BE2C (cell line): Measurements from ENCODE around the gene MASTL.

Experiments used
- DNase-seq: peaks from one replicate; pipeline ENCODE4 v3.0.0-alpha.2; 2020
- H3K27me3 ChIP-seq: fragments of 250-450 bp; sonication (Bioruptor Pico); 2 replicates; pipeline ENCODE4 v1.5.1; 2020; ENCODE audit warnings: mild to moderate bottlenecking
- H3K36me3 ChIP-seq: fragments of 250-450 bp; sonication (Bioruptor Pico); 2 replicates; pipeline ENCODE4 v1.5.1; 2020; ENCODE audit warnings: mild to moderate bottlenecking
- H3K4me1 ChIP-seq: fragments of 250-450 bp; sonication (Bioruptor Pico); 2 replicates; pipeline ENCODE4 v1.5.1; 2020
- H3K4me3 ChIP-seq: 2 replicates; pipeline ENCODE4 v1.5.1; 2011; ENCODE audit warnings: low read depth, low read length
- H3K9me3 ChIP-seq: fragments of 250-450 bp; sonication (Bioruptor Pico); 2 replicates; pipeline ENCODE4 v1.5.1; 2020
- TF ChIP-seq, protein P1 (sequence below): IDR thresholded peaks from 2 replicates; pipeline ENCODE4 v1.5.1; 2012; ENCODE audit warnings: mild to moderate bottlenecking, low read depth, low read length

The MASTL gene

DNA sequence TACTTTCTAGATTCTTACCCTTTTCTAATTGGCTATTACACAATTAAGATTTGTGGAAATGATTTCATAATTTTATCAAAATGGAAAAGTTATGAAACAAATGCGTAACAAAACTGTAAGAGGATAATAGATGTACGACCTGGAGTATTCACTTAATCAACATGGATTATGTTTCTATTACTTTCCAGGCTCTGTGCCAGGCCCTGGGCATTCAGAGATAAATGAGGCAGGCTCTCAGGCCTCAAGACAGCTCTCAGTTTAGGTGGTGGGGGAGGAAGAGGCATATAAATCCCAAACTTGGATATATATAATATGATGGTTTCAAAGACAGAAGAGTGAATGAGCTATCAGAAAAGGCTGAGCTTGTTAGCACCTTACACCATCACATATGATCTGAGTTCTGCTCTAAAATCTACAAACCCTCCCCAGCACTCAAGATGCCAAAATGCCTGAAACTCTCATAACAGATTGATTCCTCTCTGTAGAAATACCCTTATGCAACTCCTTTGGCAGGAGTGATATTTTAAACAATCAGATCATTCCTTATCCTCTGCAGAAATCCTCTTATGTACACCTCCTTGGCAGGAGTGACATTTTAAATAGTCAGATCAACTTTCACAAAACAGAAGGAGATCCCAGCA, 42.9 kb downstream of the MASTL start:
- peaks cover 1% of the 10 kb centered on the region for H3K36me3 ChIP-seq
- no peaks in the 10 kb centered on the region for H3K27me3 ChIP-seq
- DNase-seq = peak; percentile 23
- H3K4me1 ChIP-seq = no peaks in the 10 kb centered on the region; the same call in 1 of the 2 replicates
- no peaks in the 10 kb centered on the region for H3K9me3 ChIP-seq
- H3K4me3 ChIP-seq = no peak overlapping the region
- TF ChIP-seq, protein P1, sequence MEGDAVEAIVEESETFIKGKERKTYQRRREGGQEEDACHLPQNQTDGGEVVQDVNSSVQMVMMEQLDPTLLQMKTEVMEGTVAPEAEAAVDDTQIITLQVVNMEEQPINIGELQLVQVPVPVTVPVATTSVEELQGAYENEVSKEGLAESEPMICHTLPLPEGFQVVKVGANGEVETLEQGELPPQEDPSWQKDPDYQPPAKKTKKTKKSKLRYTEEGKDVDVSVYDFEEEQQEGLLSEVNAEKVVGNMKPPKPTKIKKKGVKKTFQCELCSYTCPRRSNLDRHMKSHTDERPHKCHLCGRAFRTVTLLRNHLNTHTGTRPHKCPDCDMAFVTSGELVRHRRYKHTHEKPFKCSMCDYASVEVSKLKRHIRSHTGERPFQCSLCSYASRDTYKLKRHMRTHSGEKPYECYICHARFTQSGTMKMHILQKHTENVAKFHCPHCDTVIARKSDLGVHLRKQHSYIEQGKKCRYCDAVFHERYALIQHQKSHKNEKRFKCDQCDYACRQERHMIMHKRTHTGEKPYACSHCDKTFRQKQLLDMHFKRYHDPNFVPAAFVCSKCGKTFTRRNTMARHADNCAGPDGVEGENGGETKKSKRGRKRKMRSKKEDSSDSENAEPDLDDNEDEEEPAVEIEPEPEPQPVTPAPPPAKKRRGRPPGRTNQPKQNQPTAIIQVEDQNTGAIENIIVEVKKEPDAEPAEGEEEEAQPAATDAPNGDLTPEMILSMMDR = no peak

DNA sequence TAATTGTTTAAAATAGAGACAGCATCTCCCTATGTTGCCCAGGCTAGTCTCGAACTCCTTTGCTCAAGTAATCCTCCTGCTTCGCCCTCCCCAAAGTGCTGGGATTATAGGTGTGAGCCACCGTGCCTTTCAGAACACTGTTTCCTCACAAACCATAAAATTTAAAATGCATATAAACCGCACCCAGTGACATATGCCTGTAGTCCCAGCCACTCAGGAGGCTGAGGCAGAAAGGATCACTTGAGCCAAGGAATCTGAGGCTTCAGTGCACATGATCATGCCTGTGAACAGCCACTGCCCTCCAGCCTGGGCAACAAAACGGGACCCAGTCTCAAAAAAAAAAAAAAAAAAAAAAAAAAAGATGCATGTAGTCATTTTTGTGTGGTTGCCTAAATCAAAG, 48.7 kb downstream of the MASTL start:
- no peaks in the 10 kb centered on the region for H3K27me3 ChIP-seq
- peaks cover 24% of the 10 kb centered on the region for H3K36me3 ChIP-seq
- H3K9me3 ChIP-seq = no peaks in the 10 kb centered on the region
- TF ChIP-seq, protein P1 = no peak
- H3K4me1 ChIP-seq = no peaks in the 10 kb centered on the region
- no peak overlapping the region for H3K4me3 ChIP-seq
- no peak for DNase-seq

DNA sequence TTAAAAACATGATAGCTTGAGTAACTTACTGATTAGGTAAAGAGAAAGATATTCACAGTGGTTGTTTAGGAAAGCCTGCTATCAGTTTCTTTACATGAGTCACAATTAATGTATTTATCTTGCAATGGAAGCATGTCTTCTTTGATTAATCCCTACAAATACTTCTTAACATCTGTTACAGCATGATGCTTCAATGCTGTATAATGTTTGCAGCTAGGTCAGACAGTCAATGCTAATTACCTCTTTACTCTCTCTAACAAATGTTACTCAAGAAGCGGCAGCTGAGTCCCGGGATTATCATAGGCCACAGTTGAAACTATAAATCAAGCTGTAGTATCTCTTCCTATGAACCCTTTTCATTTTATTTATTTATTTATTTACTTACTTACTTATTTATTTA, 52.2 kb downstream of the MASTL start:
- H3K9me3 ChIP-seq = no peaks in the 10 kb centered on the region
- no peaks in the 10 kb centered on the region for H3K4me1 ChIP-seq
- no peaks in the 10 kb centered on the region for H3K27me3 ChIP-seq
- no peak for DNase-seq
- peaks cover 43% of the 10 kb centered on the region for H3K36me3 ChIP-seq
- no peak overlapping the region for H3K4me3 ChIP-seq
- TF ChIP-seq, protein P1 = no peak

- TF ChIP-seq, protein P1 = peak; percentile 59
- Histone ChIP-seq H3K4me3 (no peak overlapping the region), H3K36me3 (peaks cover 16% of the 10 kb centered on the region), H3K4me1 (no peaks in the 10 kb centered on the region), H3K9me3 (no peaks in the 10 kb centered on the region), H3K27me3 (no peaks in the 10 kb centered on the region)
- peak; percentile 37 for DNase-seq
Observed at GRCh38 chr10:27223964-27224363, 68.8 kb downstream of the MASTL start.

- no peak overlapping the region for H3K4me3 ChIP-seq
- no peaks in the 10 kb centered on the region for H3K9me3 ChIP-seq
- no peaks in the 10 kb centered on the region for H3K4me1 ChIP-seq
- TF ChIP-seq, protein P1 = no peak
- DNase-seq = no peak
- no peaks in the 10 kb centered on the region for H3K27me3 ChIP-seq
- H3K36me3 ChIP-seq = peaks cover 11% of the 10 kb centered on the region
Observed at GRCh38 chr10:27225011-27225590, 69.9 kb downstream of the MASTL start.

GRCh38 chr10:27225642-27226257, 70.6 kb downstream of the MASTL start:
- Histone ChIP-seq H3K27me3 (no peaks in the 10 kb centered on the region), H3K36me3 (peaks cover 11% of the 10 kb centered on the region), H3K4me1 (no peaks in the 10 kb centered on the region), H3K4me3 (no peak overlapping the region), H3K9me3 (no peaks in the 10 kb centered on the region)
- no peak for DNase-seq
- TF ChIP-seq, protein P1 = no peak
